Right forelimb (tissue), 1 donor: Measurements from ENCODE around the gene ABCB6.
A peak's percentile ranks its signal among the peaks of the same experiment; 100 is the strongest.

ENCODE experiments used
- DNase-seq: peaks from one replicate; pipeline ENCODE4 v3.0.0-alpha.2; 2018

The ABCB6 gene

DNA sequence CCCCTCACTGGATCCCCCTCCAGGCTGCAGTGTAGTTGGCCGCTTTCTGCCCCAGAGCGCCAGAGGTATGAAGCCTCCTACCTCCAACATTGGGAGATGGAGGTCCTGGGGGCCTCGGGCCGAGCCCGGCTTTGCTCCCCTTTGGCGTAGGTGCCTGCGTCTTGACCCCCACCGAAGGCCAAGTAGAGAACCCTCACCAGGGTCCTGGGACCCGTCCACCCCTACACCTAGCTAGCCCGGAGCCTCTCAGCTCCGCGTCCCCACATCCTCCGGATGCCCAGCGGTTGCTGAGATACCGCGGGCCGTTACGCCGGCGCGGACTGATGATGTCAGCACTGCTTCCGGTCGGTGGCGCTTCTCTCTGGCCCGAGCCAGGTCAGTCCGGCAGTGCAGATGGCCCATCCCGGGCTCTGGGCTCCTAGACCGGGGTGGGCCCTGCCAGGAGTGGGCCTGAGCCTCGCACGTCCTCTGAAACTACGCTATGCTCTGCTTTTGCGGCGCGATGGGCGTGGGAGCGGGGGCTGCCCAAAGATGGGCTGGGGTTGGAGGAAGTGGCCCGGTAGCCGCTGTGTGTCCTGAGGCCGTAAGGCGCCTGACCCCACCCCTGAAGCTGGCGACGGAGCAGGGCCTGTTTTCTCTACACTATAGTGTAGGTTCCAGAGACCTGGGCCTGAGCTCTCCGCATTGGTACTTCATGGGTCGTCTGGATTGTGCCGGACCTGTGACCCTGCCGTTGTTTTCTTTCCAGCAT is 26.6 kb upstream of the ABCB6 start, which contains the start of the genes GLB1L and STK16:
TSS of gene GLB1L (minus strand) at position 297 of the 751 bp plus-strand sequence. CDS start 1,871 bp downstream, outside the sequence.
TSS of gene STK16 (plus strand) at position 332 of the 751 bp plus-strand sequence. CDS start 521 bp downstream, outside the sequence.
- peak; percentile 97 for DNase-seq

- no peak for DNase-seq
Observed at GRCh38 chr2:219244789-219245147, 26.0 kb upstream of the ABCB6 start.

DNA sequence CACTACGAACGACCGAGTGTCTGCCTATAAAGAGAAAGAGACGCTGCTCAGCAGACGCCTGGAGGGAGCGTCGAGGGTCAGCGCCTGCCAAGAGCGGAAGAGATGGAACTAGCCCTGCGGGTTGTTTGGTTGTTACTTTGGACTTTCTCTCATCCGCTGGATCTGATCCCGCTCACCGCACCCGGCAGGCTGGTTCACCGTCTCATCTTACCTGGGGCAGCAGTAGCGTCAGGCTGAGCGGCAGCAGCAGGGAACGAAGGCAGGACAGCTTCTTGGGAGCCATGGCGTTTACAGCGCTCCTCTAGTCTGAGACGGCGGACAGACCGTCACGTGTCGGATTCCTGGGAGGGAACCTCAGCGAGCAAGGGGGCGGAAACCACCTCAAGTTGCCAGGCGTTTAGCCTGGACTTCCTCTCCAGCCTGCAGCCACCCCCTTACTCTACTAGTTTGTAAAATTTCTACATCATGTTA is 24.6 kb upstream of the ABCB6 start:
- DNase-seq: no peak

- no peak for DNase-seq
Observed at GRCh38 chr2:219234331-219234730, 15.6 kb upstream of the ABCB6 start.

GRCh38 chr2:219230059-219230540 is 11.3 kb upstream of the ABCB6 start:
- no peak for DNase-seq

DNA sequence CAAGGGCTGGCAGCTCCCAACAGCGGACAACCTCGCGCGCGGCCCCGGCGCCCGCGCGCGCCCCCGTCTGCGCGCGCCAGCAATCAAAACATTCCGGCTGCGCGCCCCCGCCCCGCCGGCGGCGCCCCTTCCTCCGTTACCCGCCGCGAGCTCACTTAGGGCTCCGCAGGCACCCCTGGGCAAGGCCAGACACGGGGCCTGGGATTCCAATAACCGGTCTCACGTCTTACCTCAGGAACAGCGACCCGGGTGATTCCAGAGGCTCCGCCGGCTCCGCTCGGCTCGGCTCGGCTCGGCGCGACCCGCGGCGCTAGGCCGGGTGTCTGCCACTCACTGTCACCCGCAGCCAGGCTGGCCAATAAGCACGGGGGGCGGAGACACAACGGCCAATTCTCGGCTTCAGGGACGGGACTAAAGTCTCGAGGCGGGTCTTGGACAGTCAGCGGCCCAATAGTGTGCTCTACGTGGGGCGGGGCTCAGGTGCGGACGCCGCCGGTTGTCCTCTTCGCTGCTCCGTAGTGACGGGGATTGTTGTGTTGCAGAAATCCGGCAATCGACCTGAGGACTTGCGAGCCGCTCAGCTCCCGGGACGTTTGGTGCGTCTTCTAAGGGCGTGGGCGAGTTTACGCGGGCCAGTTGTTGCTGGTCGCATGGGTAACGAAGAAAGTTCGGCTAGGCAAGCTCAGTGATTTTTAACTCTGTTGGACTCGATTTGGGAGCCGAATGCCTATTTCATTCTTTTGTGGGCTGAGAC is 10.7 kb upstream of the ABCB6 start, which contains the start of the genes ANKZF1 and ATG9A:
TSS of gene ANKZF1 (plus strand) at position 502 of the 754 bp plus-strand sequence. CDS start 452 bp downstream, outside the sequence.
TSS of gene ATG9A (minus strand) at position 332 of the 754 bp plus-strand sequence. CDS start 1,612 bp downstream, outside the sequence.
- peak; percentile 98 for DNase-seq

DNA sequence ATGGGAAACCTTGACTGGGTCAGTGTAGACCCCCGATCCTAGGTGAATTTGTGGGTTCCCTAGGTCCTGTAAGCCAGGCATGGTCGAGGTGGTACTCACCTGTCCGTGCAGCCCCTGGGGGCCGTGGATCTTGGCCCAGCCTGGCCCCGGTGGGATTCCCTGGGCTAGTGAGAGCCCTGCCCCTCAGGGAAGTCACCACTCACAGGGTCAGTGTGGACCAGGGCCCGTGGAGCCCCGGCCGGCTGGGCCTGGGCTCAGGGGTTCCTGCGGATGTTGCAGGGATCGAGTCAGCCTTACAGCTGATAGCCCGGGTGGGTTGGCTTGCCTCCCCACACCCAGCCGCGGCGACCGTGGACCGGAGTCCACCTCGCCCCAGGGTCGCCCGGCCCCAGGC is 10.2 kb upstream of the ABCB6 start:
- DNase-seq: no peak

DNA sequence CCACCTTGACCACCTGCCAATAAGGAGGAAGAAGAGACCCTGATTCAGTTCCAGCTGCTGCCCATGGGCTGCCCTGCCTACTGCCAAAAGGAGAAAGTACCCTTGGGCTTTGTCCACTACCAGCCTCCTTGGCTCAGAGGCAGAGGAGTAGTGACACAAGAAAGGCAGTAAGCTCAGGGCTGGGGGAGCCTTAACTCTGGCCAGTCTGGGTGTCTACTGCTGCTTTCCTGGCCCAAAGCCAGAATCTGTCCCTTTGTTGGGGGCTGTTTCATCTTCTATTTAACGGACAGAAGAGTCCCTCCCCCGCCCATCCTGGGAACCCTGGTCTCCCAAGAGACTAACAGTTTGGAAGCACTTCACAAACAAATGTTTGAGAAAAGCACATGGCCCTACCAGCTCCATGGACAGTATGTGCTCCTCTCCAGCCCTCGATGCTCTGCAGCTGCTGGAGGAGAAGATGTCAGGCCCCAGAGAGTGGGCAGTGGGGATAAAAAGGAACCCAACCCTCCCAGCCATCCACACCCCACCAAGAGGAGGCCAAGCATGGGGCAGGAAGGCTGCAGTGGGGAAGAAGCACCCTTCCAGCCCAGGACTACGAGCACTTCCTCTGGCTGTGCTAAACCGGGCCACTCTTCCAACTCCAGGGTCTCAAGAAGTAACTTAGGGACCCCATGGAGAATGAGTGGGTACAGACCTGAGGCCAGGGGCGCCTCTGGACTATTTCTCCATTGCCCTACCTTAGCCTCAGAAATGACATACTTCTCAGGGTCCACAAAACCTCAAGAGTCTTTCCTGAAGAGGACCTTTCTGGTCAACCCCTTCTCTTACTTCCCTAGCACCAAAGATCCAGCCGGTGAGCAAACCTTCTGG is 9.5 kb upstream of the ABCB6 start:
- no peak for DNase-seq

DNA sequence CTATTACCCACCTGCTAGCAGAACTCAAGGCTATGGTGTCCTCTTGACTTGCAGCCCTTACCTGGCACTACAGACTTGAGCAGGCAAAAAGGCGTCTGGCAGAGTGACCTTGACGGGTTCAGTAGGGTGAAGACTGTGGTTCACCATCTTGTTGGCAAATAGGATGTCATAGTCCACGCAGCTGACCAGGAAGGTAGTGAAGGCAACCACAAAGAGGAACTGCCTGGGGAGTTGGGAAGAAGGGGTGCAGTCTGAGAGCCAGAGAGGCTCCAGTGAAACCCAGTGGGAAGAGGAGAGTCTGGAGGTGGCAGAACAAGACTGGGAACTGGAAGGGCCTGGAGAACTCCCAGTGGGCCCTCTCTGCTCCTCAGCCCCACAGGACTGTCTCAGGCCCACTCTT is 6.6 kb upstream of the ABCB6 start:
- no peak for DNase-seq

DNA sequence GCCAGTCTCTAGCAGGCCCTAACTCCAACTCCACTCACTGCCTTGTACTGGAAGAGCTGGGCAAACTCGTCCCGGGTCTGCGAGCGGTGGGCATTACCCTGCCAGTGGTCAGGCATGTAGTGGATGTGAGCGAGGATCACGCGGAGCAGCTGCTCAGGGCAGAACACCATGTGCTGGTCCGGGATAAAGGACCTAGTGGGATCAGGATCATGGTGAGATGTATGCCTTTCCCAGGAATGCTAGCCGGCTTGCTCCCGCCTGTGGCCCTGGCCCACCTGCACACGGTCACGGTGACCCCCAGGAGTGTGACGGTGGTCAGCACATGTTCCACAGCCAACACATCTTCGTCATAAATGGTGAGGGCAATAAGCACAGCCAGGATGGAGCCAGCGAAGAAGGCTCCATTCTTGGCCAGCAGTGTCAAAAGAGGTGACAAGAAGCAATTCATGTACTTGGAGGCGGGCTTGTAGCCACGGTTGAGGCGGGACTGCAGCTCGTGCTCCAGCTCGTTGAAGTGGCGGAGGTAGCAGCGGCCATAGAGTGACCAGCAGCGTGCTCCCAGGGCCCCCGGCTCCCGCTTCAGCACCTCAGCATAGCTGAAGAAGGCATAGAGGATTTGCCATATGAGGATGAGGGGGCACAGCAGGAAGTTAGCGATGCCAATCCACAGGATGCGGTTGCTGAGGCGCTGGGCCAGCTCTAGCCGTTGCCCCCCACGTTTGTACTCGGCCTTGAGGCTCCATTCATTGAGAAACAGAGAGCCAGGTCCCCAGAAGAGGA is 5.3 kb upstream of the ABCB6 start:
- no peak for DNase-seq

DNA sequence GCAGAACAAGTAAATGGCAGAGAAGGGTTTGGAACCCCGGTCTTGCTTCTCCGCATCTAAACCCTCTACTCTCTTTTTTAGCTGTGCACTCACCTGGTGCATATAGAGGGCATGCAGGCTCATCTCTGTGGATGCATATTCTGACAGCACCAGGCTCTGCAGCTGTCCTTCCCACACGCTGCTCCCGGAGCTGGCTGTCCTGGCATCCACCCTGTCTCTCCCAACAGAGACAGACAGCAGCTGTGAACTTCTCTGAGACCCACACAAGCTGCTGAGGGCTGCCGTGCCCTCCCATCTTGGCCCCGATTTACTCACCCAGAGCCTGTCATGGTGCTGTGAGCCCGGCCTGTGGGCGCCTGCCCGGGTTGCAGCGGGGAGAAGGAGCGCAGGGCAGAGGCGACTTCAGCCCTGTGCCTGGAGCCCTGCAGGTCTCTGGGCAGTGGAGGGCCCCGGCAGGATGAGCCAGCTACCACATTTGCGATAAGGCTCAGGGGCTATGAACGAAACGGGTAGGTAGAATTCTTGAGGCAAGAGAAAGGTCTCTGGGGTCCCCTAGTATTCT is 3.3 kb upstream of the ABCB6 start:
- no peak for DNase-seq

GRCh38 chr2:219220652-219221402 is 2.1 kb upstream of the ABCB6 start:
- no peak for DNase-seq

GRCh38 chr2:219219784-219220532 is 1.2 kb upstream of the ABCB6 start:
- no peak for DNase-seq

GRCh38 chr2:219218217-219218731 is 484 bp downstream of the ABCB6 start:
- DNase-seq: no peak

GRCh38 chr2:219216535-219216915 is 2.2 kb downstream of the ABCB6 start:
- DNase-seq: no peak

DNA sequence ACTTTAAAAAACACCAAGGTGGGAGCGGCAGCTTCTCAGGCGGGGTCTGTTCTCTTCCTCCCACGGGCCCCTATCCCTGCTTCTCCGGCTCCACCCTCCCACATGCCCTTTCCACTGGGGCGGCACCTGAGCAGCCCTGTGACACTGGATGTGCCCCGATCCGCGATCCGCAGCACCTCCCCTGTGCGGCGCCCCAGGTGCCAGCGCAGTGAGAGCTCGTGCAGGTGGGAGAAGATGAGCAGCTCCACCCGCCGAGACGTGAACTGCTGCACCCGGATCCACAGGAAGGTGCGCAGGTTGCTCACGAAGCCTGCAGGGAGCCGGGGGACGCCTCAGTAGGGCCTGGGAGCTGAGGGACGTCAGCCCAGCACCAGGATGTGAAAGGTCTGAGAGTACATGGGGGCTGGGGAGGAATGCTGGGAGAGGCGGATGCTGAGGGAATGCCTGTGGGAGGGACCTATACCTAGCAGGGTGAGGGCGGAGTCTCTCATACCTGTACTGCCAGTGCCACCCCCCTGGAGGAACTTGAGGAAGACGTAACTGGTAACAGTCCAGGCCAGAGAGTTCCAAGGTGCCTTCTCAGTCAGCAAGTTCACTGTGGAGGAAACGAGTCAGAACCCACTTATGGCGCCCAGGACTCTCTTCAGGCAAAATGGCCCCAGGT is 2.8 kb downstream of the ABCB6 start:
- no peak for DNase-seq

DNA sequence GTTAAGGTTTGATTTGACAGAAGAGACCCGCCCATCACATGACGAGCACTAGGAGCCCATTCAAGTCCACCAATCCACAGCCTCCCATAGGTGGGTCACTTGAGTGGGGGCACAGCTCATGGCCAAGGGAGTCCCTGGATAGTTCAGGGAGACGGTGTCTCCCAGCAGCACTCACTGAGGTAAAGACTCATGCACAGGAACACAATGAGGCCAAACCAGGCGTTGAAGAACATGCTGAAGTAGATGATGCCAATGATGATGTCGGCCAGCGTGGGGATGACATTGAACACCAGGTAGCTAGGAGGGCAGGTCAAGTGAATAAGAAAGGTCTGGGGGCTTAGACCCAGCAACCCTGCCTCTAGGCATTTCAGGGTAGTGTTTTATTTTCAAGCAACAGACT is 4.0 kb downstream of the ABCB6 start:
- DNase-seq: no peak

DNA sequence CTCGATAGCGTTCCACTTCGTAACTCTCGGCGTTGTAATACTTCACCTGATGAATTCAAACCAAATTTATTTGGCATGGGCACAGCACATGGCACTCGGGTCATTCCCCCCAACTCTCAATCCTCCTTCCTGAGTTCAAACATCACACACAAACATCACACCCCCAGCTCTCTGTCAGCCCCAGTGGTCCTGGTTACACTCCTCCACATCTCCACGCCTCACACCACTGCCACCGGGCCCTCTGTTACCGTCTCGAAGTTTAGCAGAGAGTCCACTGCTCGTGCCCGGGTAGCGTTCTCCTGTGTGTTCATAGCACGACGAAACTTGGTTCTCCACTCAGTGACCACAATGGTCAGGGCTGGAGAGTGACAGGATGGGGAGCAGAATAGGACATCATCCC is 4.6 kb downstream of the ABCB6 start:
- DNase-seq: no peak

- DNase-seq: no peak
Observed at GRCh38 chr2:219213486-219214071, 5.2 kb downstream of the ABCB6 start.
